HG03342 (cell line): Measurements from ENCODE around the gene ACP4.

ENCODE experiments used
- ATAC-seq: cut with Tn5 transposase; IDR thresholded peaks from one replicate; pipeline ENCODE4 v1.9.1; 2021; ENCODE audit warnings: mild to moderate bottlenecking, moderate library complexity; ENCODE audit not compliant: unreplicated experiment

ACP4 gene

DNA sequence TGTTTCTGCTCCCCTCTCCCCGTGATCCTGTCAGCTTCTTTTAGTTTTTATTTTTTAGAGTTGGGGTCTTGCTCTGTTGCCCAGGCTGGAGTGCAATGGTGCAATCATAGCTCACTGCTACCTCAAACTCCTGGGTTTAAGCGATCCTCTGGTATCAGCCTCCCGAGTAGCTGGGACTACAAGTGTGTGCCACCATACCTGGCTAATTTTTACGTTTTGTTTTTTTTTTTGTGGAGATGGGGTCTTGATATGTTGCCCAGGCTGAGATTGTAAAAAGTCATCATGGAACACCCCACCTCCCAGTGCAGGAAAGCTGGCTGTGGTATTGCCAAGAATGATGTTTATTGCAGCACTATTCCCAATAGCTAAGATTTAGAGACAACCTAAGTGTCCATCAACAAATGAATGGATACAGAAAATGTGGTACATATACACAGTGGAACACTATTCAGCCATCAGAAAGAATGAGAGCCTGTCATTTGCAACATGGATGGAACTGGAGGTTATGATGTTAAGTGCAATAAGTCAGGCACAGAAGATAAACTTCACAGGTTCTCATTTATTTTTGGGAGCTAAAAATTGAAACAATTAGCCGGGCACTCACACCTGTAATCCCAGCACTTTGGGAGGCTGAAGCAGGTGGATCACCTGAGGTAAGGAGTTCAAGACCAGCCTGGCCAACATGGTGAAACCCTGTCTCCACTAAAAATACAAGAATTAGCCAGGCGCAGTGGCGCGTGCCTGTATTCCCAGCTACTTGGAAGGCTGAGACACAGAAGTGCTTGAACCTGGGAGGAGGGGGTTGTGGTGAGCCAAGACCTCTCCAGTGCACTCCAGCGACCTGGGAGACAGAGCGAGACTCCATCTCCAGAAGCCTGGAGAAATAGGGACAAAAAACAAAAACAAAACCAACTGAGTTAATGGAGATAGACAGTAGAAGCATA is 49.8 kb downstream of the ACP4 start:
- ATAC-seq, result no peak

DNA sequence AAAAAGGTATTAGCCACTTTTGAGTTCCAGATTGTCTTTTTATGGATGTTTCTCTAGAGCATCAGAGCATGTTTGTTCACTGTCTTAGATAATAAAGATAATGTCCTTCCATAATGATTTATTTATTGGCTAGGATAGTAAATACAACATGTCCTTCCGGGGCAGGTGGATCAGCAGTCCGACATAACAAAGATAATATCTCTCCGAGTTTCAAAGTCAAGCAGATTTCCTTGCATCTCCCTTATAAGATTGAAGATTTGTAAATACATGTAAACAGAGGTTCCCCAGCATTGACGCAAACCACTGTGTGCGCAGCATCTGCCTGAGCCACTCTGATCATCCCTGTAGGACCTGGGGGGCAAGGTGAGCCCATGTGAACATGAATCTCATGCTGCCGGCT is 51.9 kb downstream of the ACP4 start:
- no peak for ATAC-seq

GRCh38 chr19:50843205-50843604 is 53.0 kb downstream of the ACP4 start:
- ATAC-seq, result no peak

GRCh38 chr19:50843701-50844221 is 53.5 kb downstream of the ACP4 start:
- no peak for ATAC-seq

DNA sequence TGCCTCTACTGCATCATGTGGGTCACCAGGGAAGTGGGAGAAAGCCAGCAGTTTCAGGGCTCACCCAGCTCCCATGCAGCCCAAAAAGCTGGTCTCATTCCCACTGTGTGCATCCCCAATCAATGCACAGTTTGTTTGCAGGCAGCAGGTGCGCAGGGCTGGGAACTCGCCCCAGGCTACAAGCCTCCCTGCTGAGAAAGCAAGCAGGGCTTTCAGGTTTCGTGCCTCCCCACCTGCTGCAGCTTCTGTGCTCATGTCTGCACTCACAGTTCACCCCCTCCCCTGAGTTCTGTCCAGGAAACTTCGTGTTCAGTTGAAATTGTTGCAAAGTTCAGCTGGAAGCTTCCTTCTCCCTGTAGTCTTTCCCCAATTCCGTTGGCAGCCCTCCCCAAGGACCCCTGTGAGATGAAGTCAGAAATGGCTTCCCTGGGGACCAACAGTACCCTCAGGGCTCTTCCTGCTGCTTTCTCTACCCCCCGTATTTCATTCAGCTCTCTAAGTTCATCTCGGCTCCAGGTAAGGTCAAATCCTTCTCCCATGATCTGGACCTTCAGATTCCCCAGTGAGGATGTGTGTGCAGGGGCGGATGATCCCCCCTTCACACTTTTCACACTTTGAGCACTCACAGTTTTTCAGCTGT is 54.2 kb downstream of the ACP4 start:
- ATAC-seq, result no peak
